Left cardiac atrium (tissue), 4 donors: Measurements from ENCODE around the gene NHERF1. TPM values are rescaled to one million over a fixed set of nuclear protein-coding genes. Genes with fewer than 3 reads are reported as not detected.

Experiments used
- ATAC-seq, 2 donors: fragments of 200-7000 bp; cut with Tn5 transposase; one replicate each; pipeline ENCODE4 v1.9.1; 2020; ENCODE audit warnings: mild to moderate bottlenecking in 2 of 2, moderate library complexity in 2 of 2
- DNase-seq: peaks from one replicate; pipeline ENCODE4 v3.0.0-alpha.2; 2020
- intact Hi-C, 2 donors: fragments of 100-400 bp; cut with DNase I; formaldehyde crosslinking; loops; one replicate each; pipeline versions ENCODE4 v1.14.1 to v1.15.1; 2022 to 2023
- long read RNA-seq: library from polyadenylated mRNA; unstranded; transcript quantifications from one replicate; pipeline ENCODE4 v2.0.0, GENCODE V29; 2021
- total RNA-seq, 2 donors: library from RNA; stranded (reverse); fragmentation: NEBNext Ultra II Directional; extraction: Animal tissue kit (Norgen Biotek cat#: 25700); gene quantifications; one replicate each; pipeline ENCODE4 v1.2.1, GENCODE V29; 2021
- donor health status: DM: no; HTN: yes; CAD: no.
- donor health status: DM: no; HTN: yes; CAD: no; lungs with severe emphysema.
- donor health status: DM: yes; HTN: yes; CAD: no.
- donor health status: Dilated cardiomyopathy.

Gene NHERF1
- total RNA-seq = 10 to 100 TPM; 15.1 to 18.5 TPM
- long read RNA-seq, transcript SLC9A3R1-201 (6 exons, 1,969 nt) = major isoform, 10 of 10 reads
- long read RNA-seq, partial matches to known transcripts = 0 of 10 reads
- long read RNA-seq, other reads (novel, unspliced or antisense) = 0 of 10 reads

GRCh38 chr17:74748529-74749278 is at the start of gene NHERF1:
Gene NHERF1, plus strand, starts transcription at chr17:74748628. Its CDS starts 219 bp downstream, at chr17:74748847.
- intact Hi-C loops = loop anchor here in 1 of 2 donors (10.0 kb wide), 1 partner anchor 116 kb away; no protein-coding TSS in a partner anchor
- ATAC-seq (peak; percentile 95), DNase-seq (peak; percentile 96)

GRCh38 chr17:74699236-74699635 is 49.2 kb upstream of the NHERF1 start:
- ATAC-seq (no peak), DNase-seq (no peak)
- intact Hi-C loops = no loop called here

GRCh38 chr17:74702116-74702871 is 46.1 kb upstream of the NHERF1 start:
- intact Hi-C loops = no loop called here
- DNase-seq (no peak), ATAC-seq (no peak)

GRCh38 chr17:74703311-74703710 is 45.1 kb upstream of the NHERF1 start:
- DNase-seq = no peak
- intact Hi-C loops = no loop called here
- no peak for ATAC-seq

- no peak for DNase-seq
- no peak for ATAC-seq
- intact Hi-C loops = no loop called here
Observed at GRCh38 chr17:74704544-74704943, 43.9 kb upstream of the NHERF1 start.

- no peak for ATAC-seq
- intact Hi-C loops = no loop called here
- no peak for DNase-seq
Observed at GRCh38 chr17:74711058-74711824, 37.2 kb upstream of the NHERF1 start.

GRCh38 chr17:74712301-74712700 is 36.1 kb upstream of the NHERF1 start:
- no peak for ATAC-seq
- no peak for DNase-seq
- intact Hi-C loops = no loop called here

- peak; percentile 31 for DNase-seq
- peak; percentile 34 to 74 for ATAC-seq
- intact Hi-C loops = no loop called here
Observed at GRCh38 chr17:74712756-74713155, 35.7 kb upstream of the NHERF1 start, which contains the start of gene CD300LF. Gene CD300LF, minus strand, starts transcription at chr17:74712923. Its CDS starts 57 bp downstream, at chr17:74712866.

GRCh38 chr17:74713171-74713755 is 35.2 kb upstream of the NHERF1 start:
- intact Hi-C loops = no loop called here
- DNase-seq (no peak), ATAC-seq (no peak)

GRCh38 chr17:74715144-74715543 is 33.3 kb upstream of the NHERF1 start:
- no peak for DNase-seq
- no peak for ATAC-seq
- intact Hi-C loops = no loop called here

- DNase-seq = no peak
- intact Hi-C loops = no loop called here
- no peak for ATAC-seq
Observed at GRCh38 chr17:74720506-74720905, 27.9 kb upstream of the NHERF1 start.

- ATAC-seq (no peak), DNase-seq (no peak)
- intact Hi-C loops = no loop called here
Observed at GRCh38 chr17:74722782-74723181, 25.6 kb upstream of the NHERF1 start.

GRCh38 chr17:74723891-74724290 is 24.5 kb upstream of the NHERF1 start:
- intact Hi-C loops = no loop called here
- no peak for DNase-seq
- ATAC-seq = no peak

- DNase-seq = no peak
- ATAC-seq = no peak
- intact Hi-C loops = no loop called here
Observed at GRCh38 chr17:74725111-74725510, 23.3 kb upstream of the NHERF1 start.

- intact Hi-C loops = no loop called here
- no peak for DNase-seq
- ATAC-seq = no peak
Observed at GRCh38 chr17:74728033-74728701, 20.3 kb upstream of the NHERF1 start.

GRCh38 chr17:74728702-74729075 is 19.7 kb upstream of the NHERF1 start:
- DNase-seq = no peak
- intact Hi-C loops = no loop called here
- ATAC-seq = no peak

- ATAC-seq (no peak), DNase-seq (no peak)
- intact Hi-C loops = no loop called here
Observed at GRCh38 chr17:74729368-74729767, 19.1 kb upstream of the NHERF1 start.

- intact Hi-C loops = no loop called here
- ATAC-seq = no peak
- DNase-seq = no peak
Observed at GRCh38 chr17:74729866-74730265, 18.6 kb upstream of the NHERF1 start.
